ENCODE measurements around the gene MOV10L1.

Gene MOV10L1

DNA sequence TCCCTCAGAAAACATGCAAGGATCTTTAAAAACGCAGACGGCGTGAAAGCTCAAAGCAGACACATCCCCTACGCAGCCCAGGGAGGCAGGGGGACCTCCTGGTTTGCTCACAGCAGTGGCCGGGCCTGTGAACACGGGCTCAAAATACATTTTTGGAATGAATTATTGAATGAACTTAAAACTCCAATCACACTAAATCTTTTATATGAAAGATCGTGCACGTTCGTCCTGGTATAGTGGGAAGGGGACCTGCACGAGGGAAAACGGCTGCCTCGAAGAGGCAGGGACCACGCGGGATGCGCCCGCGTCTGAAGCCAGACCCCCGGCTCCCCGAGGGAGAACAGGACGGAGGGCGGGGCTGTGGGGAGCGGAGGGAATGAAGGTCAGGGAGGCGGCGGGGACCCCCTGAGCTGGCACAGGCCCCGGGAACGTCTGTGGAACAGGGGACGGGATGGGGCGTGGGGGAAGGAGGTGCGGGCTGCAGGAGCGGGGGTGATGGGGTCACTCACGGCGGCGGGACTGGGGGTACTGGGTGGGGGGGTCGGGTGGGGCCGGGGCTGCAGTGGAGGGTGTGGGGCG, 79.5 kb downstream of the MOV10L1 start:
- H3K36me3 Mint-ChIP-seq, result peaks cover 2% of the 10 kb centered on the region
- H3K27me3 Mint-ChIP-seq, result peaks cover 75% of the 10 kb centered on the region
- peak overlapping the region; percentile 3 for H3K27ac Mint-ChIP-seq
- CTCF ChIA-PET, result interaction anchor here (0.9 kb wide), 1 partner anchor 21 kb away, joined by 3 read pairs; no protein-coding TSS in a partner anchor
- DNase-seq, result no peak
- no peaks in the 10 kb centered on the region for H3K9me3 Mint-ChIP-seq
- peak overlapping the region; percentile 64 for H3K4me3 Mint-ChIP-seq
- H3K4me1 Mint-ChIP-seq, result peaks cover 4% of the 10 kb centered on the region

DNA sequence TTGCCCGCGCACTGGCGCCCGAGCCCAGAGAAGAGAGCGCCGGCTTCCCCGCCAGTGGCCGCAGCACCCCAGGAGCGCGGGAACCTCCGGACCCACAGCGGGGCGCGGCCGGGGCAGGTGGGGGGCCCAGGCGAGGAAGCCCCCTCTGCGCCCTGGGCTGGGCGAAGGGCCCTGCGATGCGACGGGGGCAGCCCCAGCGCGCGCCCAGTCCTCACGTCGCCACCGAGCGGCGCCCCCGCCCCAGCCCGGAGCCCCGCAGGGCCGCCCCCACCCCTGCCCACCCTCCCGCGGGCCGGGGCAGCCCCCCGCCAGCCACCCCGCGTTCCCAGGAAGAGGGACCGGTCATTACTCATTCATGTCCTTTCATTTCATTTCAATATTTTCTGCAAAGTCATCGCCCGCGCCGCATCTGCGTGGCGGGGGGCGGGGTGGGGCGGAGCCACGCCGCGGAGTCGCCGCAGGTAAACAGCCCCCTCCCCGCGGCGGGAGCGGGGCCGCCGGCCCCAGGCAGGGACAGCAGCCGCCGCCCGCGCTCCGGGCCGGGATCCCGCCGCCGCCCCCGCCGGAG, 80.1 kb downstream of the MOV10L1 start:
- H3K27me3 Mint-ChIP-seq, result peaks cover 81% of the 10 kb centered on the region
- H3K4me1 Mint-ChIP-seq, result peaks cover 4% of the 10 kb centered on the region
- CTCF ChIA-PET, result no interaction called here
- peak overlapping the region; percentile 53 for H3K4me3 Mint-ChIP-seq
- peaks cover 2% of the 10 kb centered on the region for H3K36me3 Mint-ChIP-seq
- peak; percentile 58 for DNase-seq
- H3K9me3 Mint-ChIP-seq, result no peaks in the 10 kb centered on the region
- H3K27ac Mint-ChIP-seq, result no peak overlapping the region

- H3K27me3 Mint-ChIP-seq, result peaks cover 82% of the 10 kb centered on the region
- peaks cover 4% of the 10 kb centered on the region for H3K4me1 Mint-ChIP-seq
- H3K4me3 Mint-ChIP-seq, result peak within 1 kb of the TSS; percentile 69
- DNase-seq, result no peak
- H3K27ac Mint-ChIP-seq, result no peak within 1 kb of the TSS
- CTCF ChIA-PET, result no interaction called here
- H3K9me3 Mint-ChIP-seq, result no peaks in the 10 kb centered on the region
- peaks cover 2% of the 10 kb centered on the region for H3K36me3 Mint-ChIP-seq
Measured at GRCh38 chr22:50170453-50171318, 80.9 kb downstream of the MOV10L1 start, which contains the start of gene PANX2. Gene PANX2, plus strand, starts transcription at chr22:50170731. Its CDS starts 0 bp downstream, at chr22:50170731.

DNA sequence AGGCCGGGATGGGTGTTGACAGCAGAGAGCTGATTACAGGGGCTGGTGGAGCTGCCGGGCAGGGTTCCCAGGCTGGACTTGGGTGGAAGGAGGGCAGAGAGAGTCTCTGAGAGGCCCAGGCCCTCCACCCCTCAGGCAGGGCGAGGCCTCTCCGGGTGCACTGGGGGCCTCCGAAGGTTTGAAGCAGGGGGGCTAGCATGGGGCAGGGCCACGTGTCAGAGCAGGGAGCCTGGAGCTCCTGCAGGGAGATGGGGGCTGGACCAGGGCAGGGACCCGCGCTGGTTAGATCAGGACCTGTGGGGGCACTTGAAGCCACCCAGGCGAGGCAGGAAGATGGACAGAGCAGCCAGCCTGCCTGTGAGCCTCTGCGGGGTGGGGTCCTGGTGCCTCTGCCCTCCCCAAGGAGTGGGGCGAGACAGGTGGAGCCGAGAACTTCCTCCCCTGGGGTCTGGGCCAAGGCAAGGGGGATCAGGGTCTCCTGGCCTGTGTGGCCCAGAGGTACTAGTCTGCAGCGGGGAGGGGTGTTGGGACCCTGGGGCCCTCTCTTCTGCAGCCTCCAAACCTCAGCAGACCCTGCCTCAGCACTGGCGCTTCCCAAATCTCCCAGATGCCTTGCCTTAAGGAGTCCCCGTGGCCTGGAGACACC, 81.6 kb downstream of the MOV10L1 start:
- Mint-ChIP-seq H3K27me3 (peaks cover 86% of the 10 kb centered on the region), H3K4me3 (peak overlapping the region; percentile 69), H3K9me3 (no peaks in the 10 kb centered on the region), H3K4me1 (peaks cover 4% of the 10 kb centered on the region), H3K36me3 (peaks cover 2% of the 10 kb centered on the region), H3K27ac (no peak overlapping the region)
- CTCF ChIA-PET, result no interaction called here
- DNase-seq, result no peak

DNA sequence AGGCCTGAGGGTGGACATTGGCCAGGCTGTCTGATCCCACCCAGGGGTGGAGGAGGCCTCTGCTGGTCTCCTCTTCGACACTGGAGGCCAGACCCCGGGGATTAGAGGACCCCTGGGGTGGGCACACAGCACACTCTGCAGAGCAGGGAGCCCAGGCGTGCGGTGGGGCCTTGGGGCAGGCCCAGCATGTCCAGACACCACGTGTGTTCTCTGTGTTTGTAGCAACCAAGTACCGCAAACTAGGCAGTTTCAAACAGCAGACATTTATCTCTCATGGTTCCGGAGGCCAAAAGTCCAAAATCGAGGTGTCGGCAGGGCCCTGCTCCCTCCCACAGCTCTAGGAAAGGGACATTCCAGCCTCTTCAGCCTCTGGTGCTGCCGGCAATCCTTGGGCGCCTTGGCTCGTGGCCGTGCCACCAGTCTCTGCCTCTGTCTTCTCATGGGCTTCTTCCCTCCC, 82.2 kb downstream of the MOV10L1 start:
- peaks cover 86% of the 10 kb centered on the region for H3K27me3 Mint-ChIP-seq
- H3K36me3 Mint-ChIP-seq, result peaks cover 2% of the 10 kb centered on the region
- H3K4me3 Mint-ChIP-seq, result no peak overlapping the region
- H3K9me3 Mint-ChIP-seq, result no peaks in the 10 kb centered on the region
- H3K27ac Mint-ChIP-seq, result no peak overlapping the region
- peaks cover 4% of the 10 kb centered on the region for H3K4me1 Mint-ChIP-seq
- CTCF ChIA-PET, result no interaction called here
- no peak for DNase-seq

DNA sequence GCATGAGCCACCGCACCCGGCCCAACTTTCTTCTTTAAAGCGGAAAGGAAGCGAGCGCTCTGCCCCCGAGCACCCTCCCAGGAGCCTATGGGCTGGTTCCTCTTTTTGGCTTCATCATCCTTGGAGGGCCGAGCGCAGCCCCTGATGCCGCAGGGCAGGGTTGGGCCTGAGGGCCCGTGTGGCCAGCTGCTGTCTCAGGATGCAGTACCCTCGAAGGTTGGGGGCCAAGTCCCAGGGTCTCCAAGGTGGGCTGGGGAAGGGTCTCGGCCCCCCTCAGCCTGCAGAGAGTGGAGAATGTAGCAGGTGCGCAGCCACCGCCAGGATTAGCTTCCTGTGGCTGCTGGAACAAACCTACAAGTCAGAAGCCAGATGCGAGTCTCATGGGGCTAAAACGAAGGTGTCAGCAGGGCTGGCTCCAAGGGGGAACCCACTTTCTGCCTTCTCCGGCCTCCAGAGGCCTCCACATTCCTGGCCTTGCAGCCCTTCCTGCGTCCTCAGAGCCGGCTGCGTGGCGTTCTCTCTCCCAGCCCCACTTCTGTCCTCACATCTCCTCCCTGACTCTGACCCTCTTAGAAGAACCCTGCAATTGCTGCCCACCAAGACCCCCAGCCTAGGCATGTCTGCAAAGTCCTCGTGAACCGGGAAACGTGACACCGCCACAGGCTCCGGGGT, 83.6 kb downstream of the MOV10L1 start:
- Mint-ChIP-seq H3K9me3 (no peaks in the 10 kb centered on the region), H3K27me3 (peaks cover 84% of the 10 kb centered on the region), H3K27ac (no peak overlapping the region), H3K36me3 (peaks cover 2% of the 10 kb centered on the region), H3K4me1 (peaks cover 4% of the 10 kb centered on the region), H3K4me3 (no peak overlapping the region)
- CTCF ChIA-PET, result no interaction called here
- no peak for DNase-seq

DNA sequence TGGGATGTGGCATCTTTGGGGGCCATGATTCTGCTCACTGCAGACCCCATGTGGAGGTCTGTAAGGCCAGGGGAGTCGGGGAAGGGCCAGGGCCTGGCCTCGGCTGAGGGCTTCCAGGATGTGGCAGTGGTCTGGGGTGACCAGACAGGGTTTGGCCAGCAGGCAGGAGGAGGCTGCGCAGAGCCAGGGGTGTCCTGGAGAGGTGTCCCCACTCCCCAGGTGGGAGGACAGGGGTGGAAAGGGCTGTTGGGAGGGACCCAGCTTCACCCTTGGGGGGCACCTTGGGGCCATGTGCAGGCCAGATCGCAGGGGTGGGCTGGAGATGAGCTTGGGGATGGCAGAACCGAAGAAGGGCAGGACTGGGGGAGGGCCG, 84.2 kb downstream of the MOV10L1 start:
- no peak overlapping the region for H3K27ac Mint-ChIP-seq
- H3K9me3 Mint-ChIP-seq, result no peaks in the 10 kb centered on the region
- H3K4me1 Mint-ChIP-seq, result peaks cover 4% of the 10 kb centered on the region
- peaks cover 84% of the 10 kb centered on the region for H3K27me3 Mint-ChIP-seq
- CTCF ChIA-PET, result no interaction called here
- DNase-seq, result no peak
- peaks cover under 1% of the 10 kb centered on the region for H3K36me3 Mint-ChIP-seq
- H3K4me3 Mint-ChIP-seq, result no peak overlapping the region

GRCh38 chr22:50174382-50175190, 84.8 kb downstream of the MOV10L1 start:
- Mint-ChIP-seq H3K4me1 (peaks cover 4% of the 10 kb centered on the region), H3K27me3 (peaks cover 82% of the 10 kb centered on the region), H3K9me3 (no peaks in the 10 kb centered on the region), H3K4me3 (no peak overlapping the region), H3K36me3 (no peaks in the 10 kb centered on the region), H3K27ac (no peak overlapping the region)
- DNase-seq, result no peak
- CTCF ChIA-PET, result no interaction called here

- no peak for DNase-seq
- peaks cover 82% of the 10 kb centered on the region for H3K27me3 Mint-ChIP-seq
- H3K9me3 Mint-ChIP-seq, result no peaks in the 10 kb centered on the region
- CTCF ChIA-PET, result no interaction called here
- H3K4me3 Mint-ChIP-seq, result no peak overlapping the region
- no peak overlapping the region for H3K27ac Mint-ChIP-seq
- H3K4me1 Mint-ChIP-seq, result peaks cover 7% of the 10 kb centered on the region
- no peaks in the 10 kb centered on the region for H3K36me3 Mint-ChIP-seq
Measured at GRCh38 chr22:50175191-50175461, 85.3 kb downstream of the MOV10L1 start.

- CTCF ChIA-PET, result no interaction called here
- no peak overlapping the region for H3K27ac Mint-ChIP-seq
Measured at GRCh38 chr22:50175921-50176849, 86.4 kb downstream of the MOV10L1 start.

GRCh38 chr22:50176850-50177536, 87.2 kb downstream of the MOV10L1 start:
- H3K9me3 Mint-ChIP-seq, result no peaks in the 10 kb centered on the region
- CTCF ChIA-PET, result no interaction called here
- H3K36me3 Mint-ChIP-seq, result no peaks in the 10 kb centered on the region
- no peak for DNase-seq
- H3K27me3 Mint-ChIP-seq, result peaks cover 71% of the 10 kb centered on the region
- peaks cover 4% of the 10 kb centered on the region for H3K4me1 Mint-ChIP-seq
- H3K27ac Mint-ChIP-seq, result no peak overlapping the region
- H3K4me3 Mint-ChIP-seq, result no peak overlapping the region

More at GRCh38 chr22:50175921-50176849, 86.4 kb downstream of the MOV10L1 start:
- Mint-ChIP-seq H3K9me3 (no peaks in the 10 kb centered on the region), H3K36me3 (no peaks in the 10 kb centered on the region), H3K27me3 (peaks cover 79% of the 10 kb centered on the region), H3K4me3 (no peak overlapping the region), H3K4me1 (peaks cover 4% of the 10 kb centered on the region)
- no peak for DNase-seq

Data from activated naive CD4-positive, alpha-beta T cell treated with anti-CD3 and anti-CD28 coated beads, Interleukin-2, amount 10 ng/mL, durations not matched to agents 7 days and 5 days (primary cell).